Muscle of back (tissue), 13 donors: ENCODE measurements around the gene GLI2. TPM values are rescaled to one million over a fixed set of nuclear protein-coding genes. Genes with fewer than 3 reads are reported as not detected.

Source experiments
- DNase-seq, 3 donors: peaks; one replicate each; pipeline versions ENCODE4 v3.0.0 to v3.0.0-alpha.2; 2013
- long read RNA-seq, 9 donors: transcript quantifications; one replicate each; lab custom pipeline, GENCODE V29; 2026
- polyA plus RNA-seq, 10 donors: library from polyadenylated mRNA; unstranded; fragments of 120-200 nt; gene quantifications; one replicate each; pipeline ENCODE4 v1.2.1, GENCODE V29; 2013; ENCODE audit not compliant: insufficient read length in 10 of 10

GLI2 gene
- 10 to 100 TPM in 5 of 10 donors, 1 to 10 TPM in 5; 7.1 to 19.7 (median 9.8) TPM for polyA plus RNA-seq
- long read RNA-seq, donor 1 = 0 reads
- long read RNA-seq, donor 2 = 0 reads
- long read RNA-seq, donor 3 = 0 reads
- long read RNA-seq, donor 4 = 0 reads
- long read RNA-seq, donor 5 = 0 reads
- long read RNA-seq, donor 6 = 0 reads
- long read RNA-seq, donor 7 = 0 reads
- long read RNA-seq, donor 8 = 0 reads
- long read RNA-seq, donor 9 = 0 reads

DNA sequence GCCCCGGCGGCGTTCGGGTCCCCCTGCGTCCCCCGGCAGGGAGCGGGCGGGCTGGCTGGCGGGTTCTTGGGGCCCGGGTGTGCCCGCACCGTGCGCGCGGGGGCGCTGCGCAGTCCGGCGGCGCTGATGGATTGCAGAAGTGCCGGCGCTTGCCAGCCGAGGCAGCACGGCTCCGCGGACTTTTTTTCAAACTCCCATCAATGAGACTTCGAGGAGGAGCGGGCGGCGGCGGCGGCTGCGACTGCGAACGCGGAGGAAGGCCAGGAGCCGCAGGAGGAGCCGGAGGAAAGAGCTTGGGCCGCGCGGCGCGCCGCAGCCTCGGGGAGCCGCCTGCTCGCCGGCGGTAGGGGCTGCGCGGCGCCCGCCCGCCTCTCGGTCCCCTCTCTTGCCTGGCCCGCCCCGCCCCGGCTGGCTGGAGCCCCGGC, at the start of gene GLI2:
Gene GLI2 (plus strand): TSS at position 123 of the 425 bp plus-strand sequence. CDS start 61,453 bp downstream, outside the sequence.
- peak; percentile 83 to 94 (median 85) for DNase-seq

DNA sequence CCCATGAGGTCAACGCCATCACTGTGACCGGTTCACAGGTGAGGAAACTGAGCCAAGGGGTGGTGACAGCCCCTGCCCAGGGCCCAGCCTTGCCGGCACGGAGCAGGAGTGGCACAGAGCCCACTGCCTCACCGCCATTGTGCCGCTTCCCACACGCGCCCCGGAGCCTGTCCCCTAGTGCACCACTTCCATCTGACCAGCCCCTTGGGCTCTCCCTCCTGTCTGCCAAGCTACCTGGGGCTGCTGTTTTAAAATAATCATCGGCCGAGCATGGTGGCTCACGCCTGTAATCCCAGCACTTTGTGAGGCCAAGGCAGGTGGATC, 49.7 kb upstream of the GLI2 start:
- no peak for DNase-seq

DNA sequence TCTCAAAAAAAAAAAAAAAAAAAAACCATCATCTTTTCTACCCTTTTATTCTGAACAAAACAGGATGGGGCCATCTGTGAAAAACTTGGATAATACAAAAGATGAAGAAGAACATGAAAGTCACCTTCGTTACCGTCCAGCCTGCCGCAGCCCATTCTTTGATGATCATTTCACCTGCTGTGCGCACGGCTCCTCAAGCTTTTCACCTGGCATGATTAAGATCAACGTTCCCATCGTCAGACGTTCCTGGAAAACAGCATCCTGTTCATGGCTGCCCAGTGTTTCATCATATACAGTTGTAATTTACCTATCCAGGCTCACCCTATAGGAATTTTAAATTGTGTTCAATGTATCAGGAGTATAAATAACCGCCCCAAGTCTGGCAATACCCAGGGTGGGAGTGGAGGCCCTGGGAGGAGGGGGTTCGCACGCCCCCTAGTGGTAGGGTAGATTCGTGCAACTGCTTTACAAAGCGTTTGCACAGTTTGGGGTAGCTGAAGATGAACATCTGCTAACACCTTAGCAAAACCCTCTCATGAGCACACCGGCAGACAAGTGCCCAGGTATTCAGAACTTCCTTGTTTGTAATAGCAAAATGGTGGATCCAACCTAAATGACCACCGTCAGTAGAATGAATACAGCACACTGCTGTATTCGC, 49.0 kb upstream of the GLI2 start:
- no peak for DNase-seq

DNA sequence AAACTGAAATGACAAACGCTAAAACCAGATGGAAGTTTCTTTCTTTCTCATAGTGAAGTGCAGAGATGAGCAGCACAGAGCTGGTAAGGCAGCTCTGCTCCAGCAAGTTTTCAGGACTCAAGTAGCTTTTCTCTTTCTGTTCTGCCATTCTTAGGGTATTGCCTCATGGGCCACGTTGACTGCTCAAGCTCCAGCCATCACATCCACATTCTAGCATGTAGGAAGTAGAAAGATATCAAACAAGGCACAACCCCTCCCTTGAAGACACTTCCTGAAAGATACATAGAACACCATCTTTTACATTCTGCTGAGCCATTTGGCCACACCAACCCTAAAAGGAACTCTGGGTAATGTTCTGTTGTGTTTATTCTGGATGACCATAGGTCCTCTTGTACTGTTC, 48.5 kb upstream of the GLI2 start:
- DNase-seq = no peak

DNA sequence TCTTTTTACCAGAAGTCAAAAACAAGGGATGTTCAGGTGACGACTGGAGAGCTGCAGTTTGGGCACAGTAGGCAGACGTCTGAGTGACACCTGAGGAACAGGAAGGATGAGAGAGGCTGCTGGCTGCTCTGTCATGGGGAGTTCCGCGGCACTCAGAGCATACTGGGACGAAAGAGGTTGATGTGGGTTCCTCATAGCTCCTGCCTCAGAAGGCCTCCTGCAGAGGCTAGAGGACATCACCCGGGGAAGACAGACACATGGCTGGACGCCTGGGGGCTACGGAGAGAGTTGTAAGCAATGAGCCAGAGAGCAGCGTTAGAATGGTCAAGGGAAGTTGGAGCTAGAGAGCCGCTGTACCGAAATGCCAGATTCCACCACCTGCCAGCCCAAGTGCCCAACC, 45.1 kb upstream of the GLI2 start:
- no peak for DNase-seq

DNA sequence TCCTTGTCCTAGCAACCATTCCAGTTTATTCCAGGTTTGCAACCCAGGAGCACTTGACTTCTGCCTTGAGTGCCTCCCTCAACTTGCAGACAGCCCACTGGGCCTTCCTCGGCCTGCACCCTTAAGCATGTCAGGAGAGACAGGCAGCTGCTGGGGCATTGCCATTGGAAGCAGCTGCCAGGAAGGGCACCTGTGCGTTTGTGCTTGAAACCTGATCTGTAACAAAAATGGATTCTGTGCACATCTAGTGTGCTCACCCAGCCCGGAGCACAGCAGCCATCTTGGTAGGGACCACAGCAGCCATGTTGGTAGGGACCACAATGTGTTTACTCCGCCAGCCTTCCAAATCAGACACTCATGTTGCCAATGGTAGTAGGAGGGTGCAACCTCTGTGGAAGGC, 44.3 kb upstream of the GLI2 start:
- DNase-seq = no peak

DNA sequence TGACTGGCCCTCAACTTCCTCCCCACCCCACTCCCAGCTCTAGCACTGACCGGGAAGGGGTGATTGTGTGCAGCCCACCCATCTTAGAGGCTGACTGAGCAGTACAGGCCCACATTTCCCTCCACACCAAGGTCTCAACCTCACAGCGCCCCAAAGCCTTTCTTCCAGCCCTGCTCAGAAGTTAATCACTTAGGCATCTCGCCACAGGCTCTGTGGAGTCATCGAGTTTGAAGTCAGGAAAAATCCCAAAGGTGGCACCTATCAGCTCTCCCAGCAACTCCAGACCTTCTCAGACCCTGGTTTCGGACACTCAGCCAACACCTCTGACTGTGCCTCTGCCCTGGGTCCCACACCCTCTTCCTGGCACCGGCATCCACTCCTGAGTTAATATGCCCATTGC, 43.0 kb upstream of the GLI2 start:
- no peak for DNase-seq

DNA sequence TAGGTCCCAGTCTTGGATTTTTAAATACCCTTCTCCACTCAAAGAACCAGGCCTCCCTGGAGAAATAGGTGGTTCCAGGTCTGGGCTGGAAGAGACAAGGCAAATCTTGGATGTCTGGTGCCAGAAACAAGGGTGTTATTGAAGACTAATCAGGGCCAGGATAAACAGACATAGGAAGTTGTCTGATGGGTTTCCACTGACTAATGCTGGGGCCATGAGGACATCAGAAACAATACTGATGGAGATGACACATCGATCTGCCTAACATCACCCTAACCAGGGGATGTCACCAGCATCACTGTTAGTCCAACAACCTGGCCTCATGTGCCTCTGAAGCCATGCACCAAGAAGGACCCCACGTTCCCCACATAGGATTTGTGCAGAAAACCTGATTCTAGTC, 42.5 kb upstream of the GLI2 start:
- no peak for DNase-seq

DNA sequence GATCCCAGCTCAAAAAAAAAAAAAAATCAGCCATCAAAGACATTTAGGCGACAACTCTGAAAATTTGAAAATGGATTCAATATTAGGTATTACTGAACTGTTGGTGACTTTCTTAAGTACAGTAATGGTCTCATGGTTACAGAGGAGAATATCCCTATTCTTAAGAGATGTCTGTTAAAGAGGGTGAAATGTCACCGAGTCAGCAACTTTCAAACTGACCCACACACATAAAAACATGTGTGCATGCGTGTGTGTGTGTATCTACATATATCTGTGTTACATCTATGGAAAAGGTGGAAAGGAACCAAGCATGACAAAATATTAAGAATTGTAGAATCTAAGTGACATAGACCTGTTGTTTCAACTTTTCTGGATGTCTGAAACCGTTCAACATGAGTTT, 41.6 kb upstream of the GLI2 start:
- no peak for DNase-seq

DNA sequence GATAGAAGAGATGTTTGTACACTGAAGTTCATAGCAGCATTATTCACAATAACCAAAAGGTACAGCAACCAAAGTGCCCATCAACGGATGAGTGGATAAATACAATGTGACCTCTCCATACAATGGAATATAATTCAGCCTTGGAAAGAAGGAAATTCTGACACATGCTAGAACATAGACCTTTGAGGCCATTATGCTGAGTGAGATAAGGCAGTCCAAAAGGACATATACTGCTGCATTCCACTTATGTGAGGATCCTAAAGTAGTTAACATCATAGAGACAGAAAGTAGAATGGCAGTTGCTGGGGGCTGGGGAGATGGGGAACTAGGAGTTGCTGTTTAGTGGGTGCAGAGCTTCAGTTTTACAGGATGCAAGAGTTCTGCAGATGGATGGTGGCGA, 38.2 kb upstream of the GLI2 start:
- DNase-seq = no peak

DNA sequence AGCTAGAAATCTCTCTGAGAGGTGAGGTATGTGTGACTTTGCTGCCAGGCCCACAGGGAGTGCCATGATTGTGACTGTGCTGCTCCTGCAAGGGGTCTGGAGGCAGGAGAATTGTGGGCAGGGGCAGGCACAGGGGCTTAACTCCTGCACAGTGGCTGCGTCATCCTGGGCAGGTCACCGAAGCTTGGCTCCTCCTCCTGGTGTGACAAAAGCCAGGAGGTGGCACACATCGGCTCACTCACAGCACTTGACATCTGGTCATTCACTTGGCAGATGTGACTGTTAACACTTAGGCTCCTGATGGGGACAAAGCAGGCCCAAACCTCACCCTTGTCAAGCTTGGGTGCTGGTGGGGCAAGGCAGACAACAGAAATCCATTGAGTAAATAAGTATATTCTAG, 36.4 kb upstream of the GLI2 start:
- no peak for DNase-seq

DNA sequence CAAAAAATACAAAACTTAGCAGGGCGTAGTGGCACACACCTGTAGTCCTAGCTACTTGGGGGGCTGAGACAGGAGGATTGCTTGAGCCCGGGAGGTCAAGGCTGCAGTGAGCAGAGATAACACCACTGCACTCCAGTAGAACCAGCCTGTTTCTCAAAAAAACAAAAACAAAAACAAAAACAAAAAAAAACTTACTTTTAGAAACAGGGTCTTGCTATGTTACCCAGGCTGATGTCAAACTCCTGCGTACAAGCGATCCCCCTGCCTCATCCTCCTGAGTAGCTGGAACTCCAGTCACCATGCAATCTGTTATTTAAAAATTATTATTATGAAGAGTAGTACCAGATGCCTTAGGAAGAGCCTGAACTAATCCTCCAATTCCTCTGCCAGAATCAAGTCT, 35.0 kb upstream of the GLI2 start:
- peak in 1 of 3 donors; percentile 67 for DNase-seq

DNA sequence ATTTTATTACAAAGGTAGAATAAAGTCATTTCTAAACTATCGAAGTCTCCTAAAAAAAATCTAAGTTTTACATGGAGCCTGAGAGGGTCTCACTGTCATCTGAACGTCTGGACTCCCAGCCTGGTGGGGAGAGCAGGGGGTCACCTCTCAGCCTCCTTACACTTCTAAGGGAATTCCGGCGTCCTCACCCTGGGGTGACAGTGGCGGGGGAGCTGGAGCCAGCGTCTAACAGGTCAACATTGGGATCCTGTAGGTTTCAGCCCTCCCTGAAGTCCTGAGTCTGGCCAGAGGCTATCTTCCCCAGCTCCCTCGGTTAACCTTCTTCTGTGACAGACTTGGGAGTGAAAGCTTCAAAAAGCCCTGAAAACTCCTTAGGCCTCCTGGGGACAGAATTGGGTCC, 34.6 kb upstream of the GLI2 start:
- no peak for DNase-seq

DNA sequence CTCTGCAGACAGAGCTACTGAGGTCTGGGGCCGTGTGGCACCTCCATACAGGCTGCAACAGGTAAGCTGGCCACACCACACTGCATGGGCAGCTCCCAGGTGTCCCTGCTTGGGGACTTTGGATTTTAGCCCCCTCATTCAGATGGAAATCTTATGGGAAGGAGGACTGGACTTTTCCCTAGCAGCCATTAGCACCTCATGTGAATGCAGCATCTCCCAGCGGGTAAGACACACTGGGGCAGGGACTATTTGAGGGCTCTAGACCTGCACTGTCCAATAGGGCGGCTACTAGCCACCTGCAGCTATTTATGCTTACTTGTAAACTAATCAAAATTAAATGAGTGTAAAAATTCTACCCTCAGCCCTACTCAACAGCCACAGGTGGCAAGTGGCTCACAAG, 34.2 kb upstream of the GLI2 start:
- no peak for DNase-seq

DNA sequence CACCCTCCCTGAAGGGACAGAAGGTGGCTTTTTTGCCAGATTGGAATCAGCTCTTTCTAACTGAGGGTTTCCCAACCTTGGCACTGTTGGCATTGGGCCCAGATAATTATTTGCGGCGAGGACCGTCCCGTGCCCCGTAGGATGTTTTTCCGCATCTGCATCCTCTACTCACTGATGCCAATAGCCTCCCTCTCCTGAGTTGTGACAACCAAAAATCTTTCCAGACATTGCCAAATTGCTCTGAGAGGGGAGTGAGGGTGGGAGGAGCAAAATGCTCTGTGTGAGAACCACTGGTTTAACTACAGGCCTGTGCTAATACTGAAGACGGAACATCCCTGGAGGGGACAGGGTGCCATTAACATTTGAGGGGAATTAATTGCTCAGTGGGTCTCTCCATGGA, 33.6 kb upstream of the GLI2 start:
- no peak for DNase-seq

DNA sequence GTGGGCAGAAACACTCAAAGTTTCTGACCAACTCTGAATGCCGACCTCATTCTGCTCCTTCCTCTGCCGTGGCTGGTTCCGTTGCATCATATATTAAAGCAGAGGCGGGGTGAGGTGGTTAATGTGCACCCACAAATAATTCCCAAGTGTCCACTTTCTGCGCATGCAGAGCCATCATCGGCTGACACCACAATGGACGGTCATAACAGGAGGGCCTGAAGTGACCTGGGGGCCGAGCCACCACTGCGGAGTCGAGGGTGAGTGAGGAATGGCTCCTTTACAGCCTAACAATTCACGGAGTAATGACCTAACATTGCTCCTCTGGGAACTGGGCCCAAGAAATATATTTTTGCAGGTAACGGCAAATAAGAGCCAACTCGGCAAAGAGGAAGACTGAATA, 32.9 kb upstream of the GLI2 start:
- no peak for DNase-seq

DNA sequence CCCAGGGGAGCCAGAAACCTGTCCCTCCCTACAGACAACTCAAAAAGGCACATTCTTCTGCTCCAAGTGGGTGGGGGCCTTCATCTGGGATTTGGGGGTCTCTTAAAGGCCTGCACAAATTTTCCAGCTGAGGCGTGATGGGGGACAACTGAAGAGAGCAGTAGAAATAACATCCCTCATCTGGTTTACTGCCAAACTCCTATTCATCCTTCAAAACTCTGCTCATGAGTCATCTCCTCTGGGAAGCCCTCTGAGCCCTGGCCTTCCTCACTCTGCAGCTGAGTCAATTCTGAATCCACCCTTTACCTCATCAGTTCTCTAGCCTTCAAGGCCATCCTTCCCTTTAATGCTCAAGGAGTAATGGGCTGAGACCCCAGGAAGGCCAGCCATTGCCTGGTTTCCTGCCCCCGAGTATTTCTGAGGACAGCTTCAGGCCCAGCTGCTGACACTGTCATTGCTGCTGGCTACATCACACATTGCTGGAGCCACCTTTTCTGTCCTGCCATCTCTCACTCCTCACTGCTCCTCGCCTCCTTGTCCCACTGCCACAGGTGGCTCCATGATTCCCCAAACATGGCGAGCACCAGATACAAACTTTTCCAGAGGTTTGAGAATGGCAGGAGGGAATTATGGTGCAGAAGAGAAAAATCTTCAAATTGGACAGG, 32.2 kb upstream of the GLI2 start:
- DNase-seq = peak in 1 of 3 donors; percentile 57

DNA sequence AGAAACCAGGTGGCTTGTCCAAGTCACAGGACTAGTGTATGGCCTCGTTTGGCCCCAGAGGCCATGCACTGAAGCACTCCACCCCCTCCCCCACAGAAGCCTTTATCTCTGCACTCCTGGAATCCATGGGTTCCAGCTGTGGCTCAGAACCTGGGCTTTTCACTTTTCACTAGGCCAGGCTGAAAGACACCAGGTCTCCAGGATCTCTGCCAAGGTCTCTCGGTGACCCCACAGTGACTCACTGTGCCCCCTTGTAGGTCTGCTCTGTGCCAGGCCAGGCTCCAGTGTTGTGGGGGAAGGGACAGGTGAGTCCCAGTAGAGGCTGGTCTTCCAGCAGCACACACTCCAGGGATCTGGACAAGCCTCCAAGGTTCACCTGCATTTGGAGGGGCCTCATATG, 31.0 kb upstream of the GLI2 start:
- DNase-seq = no peak

DNA sequence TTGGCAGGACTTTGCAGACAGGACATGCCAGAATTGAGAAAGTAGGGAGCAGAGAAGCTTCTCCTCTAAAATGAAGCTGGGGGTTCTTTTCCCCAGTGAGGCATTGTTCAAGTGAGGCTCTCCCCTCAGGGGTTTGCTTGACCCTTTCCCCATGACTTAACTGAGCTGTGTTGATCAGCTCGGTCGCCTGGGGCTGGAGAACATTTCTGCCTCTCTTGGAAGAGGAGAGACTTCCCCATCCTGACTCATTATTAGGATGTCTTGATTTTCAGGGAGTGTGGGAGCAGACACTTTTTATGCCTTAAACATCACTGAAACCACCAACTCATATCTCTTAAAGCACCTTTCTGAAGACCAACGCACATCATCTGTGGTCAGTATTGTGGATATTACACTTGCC, 27.9 kb upstream of the GLI2 start:
- DNase-seq = no peak

DNA sequence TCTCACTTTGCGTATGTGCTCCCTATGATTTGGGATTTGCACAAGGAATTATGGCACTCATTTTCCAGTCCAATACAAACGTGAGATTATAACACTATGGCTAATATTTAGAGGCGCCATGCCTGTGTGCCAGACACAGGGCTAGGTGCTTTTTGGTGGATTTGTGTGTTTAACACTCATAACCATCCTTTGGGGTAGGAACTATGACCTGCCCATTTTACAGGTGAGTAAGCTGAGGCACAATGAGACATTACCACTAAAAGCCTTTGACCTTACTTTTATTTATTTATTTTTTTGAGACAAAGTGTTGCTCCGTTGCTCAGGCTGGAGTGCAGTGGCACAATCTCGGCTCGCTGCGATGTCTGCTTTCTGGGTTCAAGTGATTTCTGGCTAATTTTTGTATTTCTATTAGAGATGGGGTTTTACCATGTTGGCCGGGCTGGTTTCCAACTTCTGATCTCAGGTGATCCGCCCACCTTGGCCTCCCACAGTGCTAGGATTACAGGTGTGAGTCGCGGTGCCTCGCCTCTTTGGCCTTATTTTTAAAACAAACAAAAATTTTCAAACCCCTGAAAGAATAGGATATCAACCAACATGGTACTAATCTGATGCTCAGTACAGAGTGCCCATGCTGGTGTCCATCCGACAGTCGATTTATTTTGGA, 26.6 kb upstream of the GLI2 start:
- DNase-seq = no peak

DNA sequence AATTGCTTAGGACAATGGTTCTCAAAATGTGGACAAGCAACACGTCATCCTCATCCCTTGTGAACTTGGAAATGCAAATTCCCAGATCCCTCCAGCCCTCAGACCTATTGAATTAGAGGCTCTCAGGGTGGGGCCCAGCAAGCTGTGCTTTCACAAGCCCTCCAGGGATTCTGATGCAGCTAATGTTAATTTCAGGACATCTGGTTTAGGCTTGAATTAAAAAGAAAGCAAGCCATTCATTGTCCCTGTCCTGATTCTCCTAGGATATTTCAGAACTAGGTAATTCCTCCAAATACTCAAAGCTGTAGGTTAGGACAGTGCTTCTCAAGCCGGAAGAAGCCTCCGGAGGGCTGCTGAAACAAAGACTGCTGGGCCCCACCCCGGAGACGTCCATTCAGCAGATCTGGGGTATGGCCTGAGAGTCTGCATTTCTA, 26.0 kb upstream of the GLI2 start:
- DNase-seq = peak in 1 of 3 donors; percentile 69

DNA sequence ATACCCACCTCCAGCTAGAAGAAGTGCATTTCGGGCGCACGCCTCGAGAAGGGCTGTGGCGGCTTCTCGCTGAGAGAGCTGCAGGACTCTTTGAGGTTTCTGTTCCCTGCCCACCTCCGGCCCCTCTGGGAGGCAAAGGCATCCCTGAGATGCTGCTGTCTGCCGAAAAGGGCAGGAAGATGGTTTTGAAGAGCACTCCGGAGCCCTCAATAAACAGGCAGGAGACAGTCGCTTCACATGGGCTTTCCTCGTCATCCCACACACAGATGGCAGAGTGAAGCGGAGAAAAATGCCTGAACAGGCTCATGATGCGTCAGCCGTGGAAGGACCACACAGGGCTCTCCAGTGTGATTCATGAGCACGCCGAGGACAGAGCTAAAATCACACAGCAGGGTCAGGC, 25.4 kb upstream of the GLI2 start:
- DNase-seq = peak in 1 of 3 donors; percentile 56

DNA sequence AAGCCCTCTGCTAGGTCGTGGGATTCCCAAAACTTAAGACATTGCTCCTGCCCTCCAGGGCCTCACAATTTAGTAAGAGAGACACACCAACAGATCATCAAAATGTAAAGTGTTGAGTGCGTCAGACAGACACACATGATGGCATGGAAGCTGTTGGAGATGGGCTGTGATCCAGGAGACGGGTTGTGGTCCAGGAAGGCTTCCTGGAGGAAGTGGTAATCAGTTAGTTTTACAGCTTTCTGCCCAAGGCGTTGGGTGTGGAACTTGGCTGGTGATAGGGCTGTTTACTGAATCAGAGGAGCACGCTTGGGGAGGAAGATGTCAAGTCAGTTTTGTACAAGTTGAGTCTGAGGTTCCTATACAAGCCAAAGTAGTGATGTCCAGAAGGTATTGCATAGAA, 24.0 kb upstream of the GLI2 start:
- DNase-seq = no peak
